ENCODE results near the gene TNS3. TPM values are rescaled to one million over a fixed set of nuclear protein-coding genes. Genes with fewer than 3 reads are reported as not detected.

The TNS3 gene
- polyA plus RNA-seq, 3 donors, result 92.4 to 94.7 (median 93.7) TPM

- DNase-seq, result no peak
Measured at GRCh38 chr7:47332681-47333553, 249.0 kb downstream of the TNS3 start.

- DNase-seq, result no peak
Measured at GRCh38 chr7:47332213-47332612, 249.7 kb downstream of the TNS3 start.

- no peak for DNase-seq
Measured at GRCh38 chr7:47331179-47331565, 250.7 kb downstream of the TNS3 start.

GRCh38 chr7:47330561-47331178 lies 251.2 kb downstream of the TNS3 start:
- no peak for DNase-seq

- no peak for DNase-seq
Measured at GRCh38 chr7:47330026-47330425, 251.9 kb downstream of the TNS3 start.

- DNase-seq, result no peak
Measured at GRCh38 chr7:47329320-47329926, 252.5 kb downstream of the TNS3 start.

GRCh38 chr7:47328392-47329319 lies 253.3 kb downstream of the TNS3 start:
- DNase-seq, result no peak

GRCh38 chr7:47327698-47328391 lies 254.1 kb downstream of the TNS3 start:
- peak; percentile 81 for DNase-seq

- DNase-seq, result no peak
Measured at GRCh38 chr7:47327346-47327697, 254.6 kb downstream of the TNS3 start.

GRCh38 chr7:47326808-47327207 lies 255.1 kb downstream of the TNS3 start:
- DNase-seq, result no peak

- no peak for DNase-seq
Measured at GRCh38 chr7:47326220-47326619, 255.7 kb downstream of the TNS3 start.

- no peak for DNase-seq
Measured at GRCh38 chr7:47325337-47325736, 256.6 kb downstream of the TNS3 start.

GRCh38 chr7:47323904-47324303 lies 258.0 kb downstream of the TNS3 start:
- no peak for DNase-seq

- no peak for DNase-seq
Measured at GRCh38 chr7:47322731-47323130, 259.2 kb downstream of the TNS3 start.

GRCh38 chr7:47320296-47320695 lies 261.6 kb downstream of the TNS3 start:
- DNase-seq, result no peak

- no peak for DNase-seq
Measured at GRCh38 chr7:47318395-47319182, 263.3 kb downstream of the TNS3 start.

GRCh38 chr7:47317487-47317886 lies 264.4 kb downstream of the TNS3 start:
- DNase-seq, result no peak

GRCh38 chr7:47314728-47315607 lies 266.9 kb downstream of the TNS3 start:
- no peak for DNase-seq

GRCh38 chr7:47314248-47314647 lies 267.7 kb downstream of the TNS3 start:
- DNase-seq, result no peak

Data from renal pelvis (tissue), 4 donors.